ENCODE measurements around the gene BEGAIN. TPM values are rescaled to one million over a fixed set of nuclear protein-coding genes. Genes with fewer than 3 reads are reported as not detected.

Gene BEGAIN
- total RNA-seq, result 0.79 TPM
- long read RNA-seq, partial matches to known transcripts, result 0 of 1 reads
- long read RNA-seq, other reads (novel, unspliced or antisense), result 1 of 1 reads

GRCh38 chr14:100587086-100587762 lies at the start of gene BEGAIN:
Gene BEGAIN (minus strand): TSS chr14:100587417. CDS start chr14:100587290, 127 bp downstream.
- ATAC-seq (peak; percentile 50), DNase-seq (no peak)
- intact Hi-C loops (cut with micrococcal nuclease), result no loop called here

GRCh38 chr14:100636559-100636958 lies 49.3 kb upstream of the BEGAIN start:
- intact Hi-C loops (cut with micrococcal nuclease), result no loop called here
- DNase-seq (no peak), ATAC-seq (no peak)

GRCh38 chr14:100634026-100634425 lies 46.8 kb upstream of the BEGAIN start:
- intact Hi-C loops (cut with micrococcal nuclease), result no loop called here
- DNase-seq (no peak), ATAC-seq (no peak)

GRCh38 chr14:100633406-100633805 lies 46.2 kb upstream of the BEGAIN start:
- intact Hi-C loops (cut with micrococcal nuclease), result no loop called here
- DNase-seq (no peak), ATAC-seq (no peak)

GRCh38 chr14:100629696-100630095 lies 42.5 kb upstream of the BEGAIN start:
- intact Hi-C loops (cut with micrococcal nuclease), result no loop called here
- ATAC-seq (no peak), DNase-seq (no peak)

GRCh38 chr14:100629098-100629497 lies 41.9 kb upstream of the BEGAIN start:
- intact Hi-C loops (cut with micrococcal nuclease), result no loop called here
- DNase-seq (no peak), ATAC-seq (no peak)

GRCh38 chr14:100628225-100628624 lies 41.0 kb upstream of the BEGAIN start:
- DNase-seq, result no peak

GRCh38 chr14:100626614-100627013 lies 39.4 kb upstream of the BEGAIN start:
- intact Hi-C loops (cut with micrococcal nuclease), result no loop called here
- ATAC-seq (no peak), DNase-seq (no peak)

More at GRCh38 chr14:100628225-100628624, 41.0 kb upstream of the BEGAIN start:
- intact Hi-C loops (cut with micrococcal nuclease), result no loop called here
- ATAC-seq, result no peak

- no peak for DNase-seq
- ATAC-seq, result no peak
- intact Hi-C loops (cut with micrococcal nuclease), result no loop called here
Measured at GRCh38 chr14:100623961-100624360, 36.7 kb upstream of the BEGAIN start.

GRCh38 chr14:100623557-100623956 lies 36.3 kb upstream of the BEGAIN start:
- no peak for DNase-seq
- no peak for ATAC-seq
- intact Hi-C loops (cut with micrococcal nuclease), result no loop called here

- ATAC-seq (no peak), DNase-seq (no peak)
- intact Hi-C loops (cut with micrococcal nuclease), result no loop called here
Measured at GRCh38 chr14:100622708-100623485, 35.7 kb upstream of the BEGAIN start.

- peak; percentile 11 for ATAC-seq
Measured at GRCh38 chr14:100622224-100622623, 35.0 kb upstream of the BEGAIN start.

GRCh38 chr14:100621806-100622205 lies 34.6 kb upstream of the BEGAIN start:
- intact Hi-C loops (cut with micrococcal nuclease), result no loop called here
- ATAC-seq, result no peak
- no peak for DNase-seq

More at GRCh38 chr14:100622224-100622623, 35.0 kb upstream of the BEGAIN start:
- intact Hi-C loops (cut with micrococcal nuclease), result no loop called here
- DNase-seq, result peak; percentile 39

GRCh38 chr14:100620255-100621100 lies 33.3 kb upstream of the BEGAIN start:
- DNase-seq, result no peak
- ATAC-seq, result no peak

GRCh38 chr14:100619396-100620254 lies 32.4 kb upstream of the BEGAIN start:
- intact Hi-C loops (cut with micrococcal nuclease), result no loop called here
- ATAC-seq (no peak), DNase-seq (no peak)

More at GRCh38 chr14:100620255-100621100, 33.3 kb upstream of the BEGAIN start:
- intact Hi-C loops (cut with micrococcal nuclease), result no loop called here

- ATAC-seq (no peak), DNase-seq (no peak)
- intact Hi-C loops (cut with micrococcal nuclease), result no loop called here
Measured at GRCh38 chr14:100618763-100619320, 31.6 kb upstream of the BEGAIN start.

GRCh38 chr14:100618318-100618693 lies 31.1 kb upstream of the BEGAIN start:
- ATAC-seq (peak; percentile 51), DNase-seq (peak; percentile 60)
- intact Hi-C loops (cut with micrococcal nuclease), result no loop called here
